ENCODE measurements around the gene LCOR. TPM values are rescaled to one million over a fixed set of nuclear protein-coding genes. Genes with fewer than 3 reads are reported as not detected.

Gene LCOR
- total RNA-seq, 1 experiment from 2014 or later, result 10.5 TPM

DNA sequence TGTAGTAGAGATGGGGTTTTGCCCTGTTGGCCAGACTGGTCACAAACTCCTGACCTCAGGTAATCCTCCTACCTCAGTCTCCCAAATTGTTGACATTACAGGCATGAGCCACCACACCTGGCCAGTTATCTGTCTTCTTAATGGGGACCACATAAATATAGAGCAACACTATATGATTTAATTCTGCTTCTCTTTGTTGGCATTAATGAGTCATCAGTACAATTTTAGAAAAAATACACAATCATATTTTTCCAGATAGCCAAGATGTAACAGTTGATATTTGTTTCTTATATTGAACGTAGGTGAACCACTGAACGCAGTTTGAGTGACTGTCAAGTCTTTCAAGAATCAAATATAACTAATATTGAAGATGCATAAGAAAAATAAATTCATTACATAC lies 48.5 kb downstream of the LCOR start:
- Histone ChIP-seq H2AFZ (ENCODE audit: low read length) (no peak overlapping the region), H3K9ac (ENCODE audit: low read length) (no peak overlapping the region), H3K27me3 (ENCODE audit: low read length) (no peaks in the 10 kb centered on the region), H3K4me1 (ENCODE audit: insufficient read depth, low read length) (peaks cover 10% of the 10 kb centered on the region), H3K9me2 (replicated peaks; ENCODE audit: low read length) (no peaks in the 10 kb centered on the region), H3K4me3 (ENCODE audit: low read length) (no peak overlapping the region), H3K9me3 (ENCODE audit: low read length) (no peaks in the 10 kb centered on the region), H3K36me3 (ENCODE audit: low read depth, low read length) (no peaks in the 10 kb centered on the region), H3K79me2 (ENCODE audit: low read length) (peaks cover 85% of the 10 kb centered on the region), H3K27ac (ENCODE audit: low read length) (no peak overlapping the region), H4K20me1 (ENCODE audit: low read length) (0 out of 2 replicates have a peak, but pooled peaks cover 4% of the 10 kb centered on the region), H3F3A (ENCODE audit: low read length, unreplicated experiment) (no peaks in the 10 kb centered on the region), H3K4me2 (ENCODE audit: low read length) (no peak overlapping the region)
- ATAC-seq, result peak; percentile 37; the same call in 1 of the 2 replicates
- TF ChIP-seq CTCF (conservative IDR thresholded peaks at IDR 0.05; ENCODE audit: low read depth, low read length) (no peak), EZH2phosphoT487 (IDR thresholded peaks at IDR 0.05; ENCODE audit: borderline replicate concordance, low read length) (no peak), EZH2 (IDR thresholded peaks at IDR 0.05; ENCODE audit: low read length, unreplicated experiment) (no peak)
- no TSS peak for BruUV-seq (replicated peaks)
- intact Hi-C loops (cut with micrococcal nuclease), result no loop called here
- CTCF ChIA-PET, result no interaction called here
- DNase-seq, result no peak
- POLR2A ChIA-PET (ENCODE audit: unreplicated experiment), result no interaction called here

GRCh38 chr10:96889415-96890171 lies 57.5 kb downstream of the LCOR start:
- Histone ChIP-seq H3K36me3 (ENCODE audit: low read depth, low read length) (no peaks in the 10 kb centered on the region; the same call in 1 of the 2 replicates), H3K9ac (ENCODE audit: low read length) (no peak overlapping the region), H3K4me2 (ENCODE audit: low read length) (no peak overlapping the region), H3K79me2 (ENCODE audit: low read length) (peaks cover 76% of the 10 kb centered on the region), H3K27me3 (ENCODE audit: low read length) (no peaks in the 10 kb centered on the region), H3K4me3 (ENCODE audit: low read length) (no peak overlapping the region), H3K4me1 (ENCODE audit: insufficient read depth, low read length) (peaks cover 9% of the 10 kb centered on the region; the same call in 1 of the 2 replicates), H3K9me2 (replicated peaks; ENCODE audit: low read length) (no peaks in the 10 kb centered on the region), H3K9me3 (ENCODE audit: low read length) (no peaks in the 10 kb centered on the region), H3K27ac (ENCODE audit: low read length) (no peak overlapping the region), H2AFZ (ENCODE audit: low read length) (no peak overlapping the region), H4K20me1 (ENCODE audit: low read length) (no peaks in the 10 kb centered on the region), H3F3A (ENCODE audit: low read length, unreplicated experiment) (no peaks in the 10 kb centered on the region)
- TF ChIP-seq EZH2phosphoT487 (IDR thresholded peaks at IDR 0.05; ENCODE audit: borderline replicate concordance, low read length) (no peak), CTCF (conservative IDR thresholded peaks at IDR 0.05; ENCODE audit: low read depth, low read length) (no peak), EZH2 (IDR thresholded peaks at IDR 0.05; ENCODE audit: low read length, unreplicated experiment) (no peak)
- ChIA-PET CTCF (no interaction called here), POLR2A (ENCODE audit: unreplicated experiment) (no interaction called here)
- no peak for DNase-seq
- intact Hi-C loops (cut with micrococcal nuclease), result no loop called here
- ATAC-seq, result no peak
- BruUV-seq (replicated peaks), result no TSS peak

DNA sequence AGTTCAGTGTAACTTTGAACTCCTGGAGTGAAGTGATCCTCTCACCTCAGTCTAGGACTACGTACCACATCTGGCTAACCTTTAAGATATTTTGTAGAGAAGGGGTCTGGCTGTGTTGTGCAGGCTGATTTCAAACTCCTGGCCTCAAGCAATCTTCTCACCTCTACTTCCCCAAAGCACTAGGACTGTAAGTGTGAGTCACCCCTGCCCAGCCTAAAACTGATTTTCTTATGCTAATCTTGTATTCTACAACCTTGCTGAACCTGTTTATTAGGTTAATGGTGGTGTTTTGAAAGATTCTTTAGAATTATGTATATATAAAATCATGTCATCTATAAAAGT lies 58.0 kb downstream of the LCOR start:
- DNase-seq (peak; percentile 52), ATAC-seq (peak; percentile 29; the same call in 1 of the 2 replicates)
- no peak overlapping the region for H2AFZ ChIP-seq (ENCODE audit: low read length)
- no peaks in the 10 kb centered on the region for H4K20me1 ChIP-seq (ENCODE audit: low read length)
- TF ChIP-seq EZH2phosphoT487 (IDR thresholded peaks at IDR 0.05; ENCODE audit: borderline replicate concordance, low read length) (no peak), CTCF (conservative IDR thresholded peaks at IDR 0.05; ENCODE audit: low read depth, low read length) (no peak), EZH2 (IDR thresholded peaks at IDR 0.05; ENCODE audit: low read length, unreplicated experiment) (no peak)
- CTCF ChIA-PET, result no interaction called here
- POLR2A ChIA-PET (ENCODE audit: unreplicated experiment), result no interaction called here
- H3K27me3 ChIP-seq (ENCODE audit: low read length), result no peaks in the 10 kb centered on the region
- H3K36me3 ChIP-seq (ENCODE audit: low read depth, low read length), result no peaks in the 10 kb centered on the region; the same call in 1 of the 2 replicates
- no peak overlapping the region for H3K9ac ChIP-seq (ENCODE audit: low read length)
- H3K79me2 ChIP-seq (ENCODE audit: low read length), result peaks cover 71% of the 10 kb centered on the region
- H3F3A ChIP-seq (ENCODE audit: low read length, unreplicated experiment), result no peaks in the 10 kb centered on the region
- no peak overlapping the region for H3K27ac ChIP-seq (ENCODE audit: low read length)
- peaks cover 9% of the 10 kb centered on the region; the same call in 1 of the 2 replicates for H3K4me1 ChIP-seq (ENCODE audit: insufficient read depth, low read length)
- no peak overlapping the region for H3K4me3 ChIP-seq (ENCODE audit: low read length)
- no peaks in the 10 kb centered on the region for H3K9me3 ChIP-seq (ENCODE audit: low read length)
- BruUV-seq (replicated peaks), result no TSS peak
- no peak overlapping the region for H3K4me2 ChIP-seq (ENCODE audit: low read length)
- H3K9me2 ChIP-seq (replicated peaks; ENCODE audit: low read length), result no peaks in the 10 kb centered on the region
- intact Hi-C loops (cut with micrococcal nuclease), result no loop called here

All from PC-3 (cell line).